ENCODE results near the gene IRF4.

DNA sequence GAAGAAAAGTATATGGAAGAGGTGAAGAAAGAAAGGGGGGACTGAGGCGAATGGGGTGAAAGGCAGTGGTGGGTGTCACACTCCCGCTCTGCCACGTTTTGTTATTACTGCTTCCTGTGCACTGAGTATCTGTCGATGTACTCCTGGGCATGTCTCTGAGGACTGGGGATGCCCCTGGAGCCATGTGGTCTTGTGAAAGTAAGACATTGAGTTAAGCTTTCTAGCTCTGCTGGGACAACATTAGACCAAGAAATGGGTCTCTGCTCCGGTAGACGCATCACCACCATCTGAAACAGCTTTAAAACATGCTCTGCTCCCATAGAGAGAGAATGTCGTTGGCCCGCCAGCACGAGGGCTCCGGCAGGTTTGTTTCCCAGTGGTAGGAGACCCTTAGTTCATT is 40.0 kb downstream of the IRF4 start:
- TF ChIP-seq, protein P1, sequence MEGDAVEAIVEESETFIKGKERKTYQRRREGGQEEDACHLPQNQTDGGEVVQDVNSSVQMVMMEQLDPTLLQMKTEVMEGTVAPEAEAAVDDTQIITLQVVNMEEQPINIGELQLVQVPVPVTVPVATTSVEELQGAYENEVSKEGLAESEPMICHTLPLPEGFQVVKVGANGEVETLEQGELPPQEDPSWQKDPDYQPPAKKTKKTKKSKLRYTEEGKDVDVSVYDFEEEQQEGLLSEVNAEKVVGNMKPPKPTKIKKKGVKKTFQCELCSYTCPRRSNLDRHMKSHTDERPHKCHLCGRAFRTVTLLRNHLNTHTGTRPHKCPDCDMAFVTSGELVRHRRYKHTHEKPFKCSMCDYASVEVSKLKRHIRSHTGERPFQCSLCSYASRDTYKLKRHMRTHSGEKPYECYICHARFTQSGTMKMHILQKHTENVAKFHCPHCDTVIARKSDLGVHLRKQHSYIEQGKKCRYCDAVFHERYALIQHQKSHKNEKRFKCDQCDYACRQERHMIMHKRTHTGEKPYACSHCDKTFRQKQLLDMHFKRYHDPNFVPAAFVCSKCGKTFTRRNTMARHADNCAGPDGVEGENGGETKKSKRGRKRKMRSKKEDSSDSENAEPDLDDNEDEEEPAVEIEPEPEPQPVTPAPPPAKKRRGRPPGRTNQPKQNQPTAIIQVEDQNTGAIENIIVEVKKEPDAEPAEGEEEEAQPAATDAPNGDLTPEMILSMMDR (IDR thresholded peaks at IDR 0.05; ENCODE audit: low read depth, low read length) = no peak
- TF ChIP-seq POLR2A (IDR thresholded peaks at IDR 0.05; ENCODE audit: extremely low read depth, insufficient read length) = no peak
- no peak for TF ChIP-seq MYC (IDR thresholded peaks at IDR 0.05; ENCODE audit: low read depth, low read length)
- TF ChIP-seq, protein P2, sequence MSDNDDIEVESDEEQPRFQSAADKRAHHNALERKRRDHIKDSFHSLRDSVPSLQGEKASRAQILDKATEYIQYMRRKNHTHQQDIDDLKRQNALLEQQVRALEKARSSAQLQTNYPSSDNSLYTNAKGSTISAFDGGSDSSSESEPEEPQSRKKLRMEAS (IDR thresholded peaks at IDR 0.05; ENCODE audit: low read depth, low read length) = no peak

All from NB4 (cell line).